Small intestine (tissue), 7 donors: Measurements from ENCODE around the gene FAM117A. TPM values are rescaled to one million over a fixed set of nuclear protein-coding genes. Genes with fewer than 3 reads are reported as not detected.
A peak's percentile ranks its signal among the peaks of the same experiment; 100 is the strongest.

ENCODE experiments used
- DNase-seq, 2 donors: peaks; one replicate each; pipeline versions ENCODE4 v3.0.0 to v3.0.0-alpha.2; 2013
- FAIRE-seq: peaks from 2 replicates; lab custom pipeline; 2012; peaks lifted over from hg19 to GRCh38; lab: Jason Lieb, UNC
- H3K27ac ChIP-seq, 3 donors: one replicate each; pipeline ENCODE4 v1.5.1; 2013; ENCODE audit warnings: low read length in 2 of 3, mild to moderate bottlenecking in 2 of 3, control low read depth in 1 of 3, inconsistent platforms in 1 of 3, low read depth in 1 of 3, moderate library complexity in 1 of 3
- H3K27me3 ChIP-seq, 3 donors: one replicate each; pipeline ENCODE4 v1.6.1; 2013; ENCODE audit warnings: low read length in 3 of 3, inconsistent platforms in 1 of 3; ENCODE audit not compliant: control insufficient read depth in 3 of 3, insufficient read depth in 3 of 3
- H3K36me3 ChIP-seq, 3 donors: one replicate each; pipeline ENCODE4 v1.6.1; 2013; ENCODE audit warnings: low read length in 3 of 3, inconsistent platforms in 1 of 3, low read depth in 1 of 3, mild to moderate bottlenecking in 1 of 3, moderate library complexity in 1 of 3; ENCODE audit not compliant: control insufficient read depth in 3 of 3, insufficient read depth in 2 of 3
- H3K4me1 ChIP-seq, 3 donors: one replicate each; pipeline ENCODE4 v1.6.1; 2013; ENCODE audit warnings: low read length in 2 of 3, inconsistent platforms in 1 of 3, low read depth in 1 of 3, mild to moderate bottlenecking in 1 of 3, moderate library complexity in 1 of 3; ENCODE audit not compliant: control insufficient read depth in 3 of 3, insufficient read depth in 2 of 3
- H3K4me3 ChIP-seq, 3 donors: one replicate each; pipeline ENCODE4 v1.5.1; 2013; ENCODE audit warnings: low read length in 3 of 3, control low read depth in 1 of 3, inconsistent platforms in 1 of 3, low read depth in 1 of 3, mild to moderate bottlenecking in 1 of 3, moderate library complexity in 1 of 3
- H3K9me3 ChIP-seq, 2 donors: one replicate each; pipeline ENCODE4 v1.6.1; 2013; ENCODE audit warnings: low read depth in 1 of 2, low read length in 1 of 2; ENCODE audit not compliant: control insufficient read depth in 2 of 2, insufficient read depth in 1 of 2
- WGBS, 3 donors: extraction: QIAGEN DNeasy Blood & Tissue Kit; methylation state at CpG; one replicate each; pipeline ENCODE4 v1.1.7; 2013; 5-methylcytosine and 5-hydroxymethylcytosine counted together
- polyA plus RNA-seq, 4 donors: library from polyadenylated mRNA; stranded (reverse) in 3 of 4; unstranded in 1 of 4; fragments of 200-250 nt in 3 of 4; fragments of 120-200 nt in 1 of 4; gene quantifications; one replicate each; pipeline versions ENCODE4 v1.2.1 to v1.2.3, GENCODE V29; 2013
- donor health status: healthy with polysubstance abuse.
- donor health status: control.
- donor health status: control.
- donor health status: Bipolar disorder and iron deficiency.
- donor health status: healthy.

Gene FAM117A
- polyA plus RNA-seq, 4 donors, result 2.9 to 9.4 (median 7.2) TPM

DNA sequence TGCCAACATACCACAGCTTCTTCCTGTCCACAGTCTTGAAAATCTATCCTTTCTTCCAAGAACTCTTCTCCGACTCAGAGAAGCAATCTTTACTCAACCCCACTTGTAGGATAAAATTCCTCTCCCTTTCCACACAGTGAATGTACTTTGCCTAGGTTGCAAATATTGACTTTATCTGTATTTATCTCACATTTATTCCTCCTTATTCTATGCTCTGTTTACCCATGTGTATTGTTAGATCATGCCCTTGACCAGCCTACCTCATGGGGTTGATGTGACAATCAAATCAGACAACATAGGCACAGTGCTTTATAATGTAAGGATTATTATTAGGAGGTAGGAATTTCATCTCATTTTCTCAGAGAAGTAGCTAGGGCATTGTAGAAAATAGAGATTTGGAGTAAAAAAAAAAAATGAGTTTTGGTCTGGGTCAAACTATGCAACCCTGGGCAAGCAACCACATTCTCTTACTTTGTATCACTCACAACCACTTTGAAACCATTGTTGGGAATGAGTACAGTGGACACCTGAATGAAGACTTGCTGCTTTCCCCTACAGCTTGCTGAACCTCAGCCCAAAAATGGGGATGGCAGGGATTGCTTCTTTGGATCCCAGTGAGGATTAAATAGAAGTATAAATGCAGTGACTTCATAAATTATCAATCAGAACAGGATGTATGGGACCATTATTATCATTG, 47.1 kb downstream of the FAM117A start:
- DNase-seq (no peak), FAIRE-seq (no peak)
- Histone ChIP-seq H3K36me3 (peaks cover 7 to 54% (median 10%) of the 10 kb centered on the region in 3 donors), H3K27me3 (no peaks in the 10 kb centered on the region), H3K9me3 (no peaks in the 10 kb centered on the region), H3K4me3 (no peak overlapping the region), H3K4me1 (no peaks in the 10 kb centered on the region), H3K27ac (peak overlapping the region in 2 of 3 donors; percentile 28 to 53)
- WGBS, 3 donors, result 82 to 95% (median 88%) methylated on average over 1 of the region's 1 CpG

DNA sequence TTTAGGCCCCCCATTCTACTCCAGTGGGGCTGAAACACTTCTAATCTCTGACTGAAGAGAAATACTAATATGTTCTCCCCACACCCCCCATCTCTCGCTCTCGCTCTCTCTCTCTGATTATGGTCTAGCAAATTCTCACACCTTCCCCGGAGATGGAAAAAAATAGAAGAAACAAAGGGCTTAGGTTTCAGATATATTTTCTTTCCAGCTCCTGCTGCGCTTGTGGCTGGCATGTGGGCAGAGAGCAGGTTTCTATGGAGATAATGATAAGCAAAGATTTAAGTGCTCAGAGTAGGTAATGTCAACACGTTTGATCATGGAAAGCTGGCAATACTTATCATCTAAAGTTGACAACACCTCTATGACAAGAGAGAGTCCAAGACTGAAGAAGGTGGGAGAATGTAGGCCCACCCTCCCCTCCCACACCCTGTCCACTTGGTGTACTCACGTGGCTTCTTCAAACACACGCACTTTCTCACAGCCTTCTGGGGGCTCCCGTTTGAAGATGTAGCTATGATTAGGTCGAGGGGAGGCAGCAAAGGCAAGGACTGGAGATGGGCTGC, 48.1 kb downstream of the FAM117A start:
- WGBS, 3 donors, result 66 to 68% (median 66%) methylated on average over 9 of the region's 9 CpGs
- DNase-seq (peak in 1 of 2 donors; percentile 16), FAIRE-seq (no peak)
- H3K27ac ChIP-seq, result peak overlapping the region in 2 of 3 donors; percentile 28 to 60
- H3K36me3 ChIP-seq, result peaks cover 7 to 56% (median 10%) of the 10 kb centered on the region in 3 donors
- H3K4me3 ChIP-seq, result no peak overlapping the region
- no peaks in the 10 kb centered on the region for H3K4me1 ChIP-seq
- H3K9me3 ChIP-seq, result no peaks in the 10 kb centered on the region
- H3K27me3 ChIP-seq, result no peaks in the 10 kb centered on the region

GRCh38 chr17:49715216-49715615, 48.7 kb downstream of the FAM117A start:
- Histone ChIP-seq H3K27ac (peak overlapping the region in 2 of 3 donors; percentile 22 to 23), H3K4me1 (no peaks in the 10 kb centered on the region)
- WGBS, 3 donors, result 68 to 74% (median 74%) methylated on average over 4 of the region's 4 CpGs

DNA sequence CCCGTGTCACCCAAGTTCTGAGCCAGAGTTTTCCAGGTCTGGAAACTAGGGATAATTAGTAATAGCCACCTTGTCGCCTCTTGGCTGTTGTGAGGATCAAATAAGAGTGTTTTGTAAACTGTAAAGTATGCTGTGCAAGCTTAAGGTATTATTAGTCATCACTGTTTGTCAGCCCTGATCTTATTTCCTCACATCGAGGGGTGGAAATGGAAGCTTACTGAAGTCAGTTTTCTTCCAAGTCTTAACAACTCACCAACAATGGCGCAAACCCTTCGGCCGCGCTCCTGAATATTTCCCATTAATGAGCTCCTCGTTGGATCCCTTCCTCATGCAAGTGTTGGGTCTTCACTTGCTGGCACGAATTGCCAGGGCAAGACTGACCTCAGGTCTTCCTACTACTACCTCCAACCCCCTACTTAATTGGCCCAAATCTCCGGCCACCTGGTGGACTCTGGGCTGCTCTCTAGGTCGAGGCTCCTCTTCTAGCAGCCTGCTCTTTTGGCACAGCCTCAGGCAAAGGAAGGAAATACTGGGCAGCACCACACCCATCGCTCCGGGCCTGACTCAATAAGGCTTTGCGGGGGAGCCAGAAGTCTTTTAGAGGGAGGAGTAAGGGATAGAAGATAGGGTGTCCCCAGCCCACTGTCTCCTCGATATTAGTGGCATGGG, 55.3 kb downstream of the FAM117A start:
- H3K27me3 ChIP-seq, result no peaks in the 10 kb centered on the region
- H3K4me3 ChIP-seq, result peak overlapping the region in 1 of 3 donors; percentile 31
- H3K27ac ChIP-seq, result peak overlapping the region in 1 of 3 donors; percentile 96
- FAIRE-seq, result no peak
- no peaks in the 10 kb centered on the region for H3K9me3 ChIP-seq
- H3K4me1 ChIP-seq, result peaks cover 0 to 27% (median 4%) of the 10 kb centered on the region in 3 donors
- DNase-seq, result no peak
- H3K36me3 ChIP-seq, result peaks cover 7 to 38% (median 8%) of the 10 kb centered on the region in 3 donors
- WGBS, 3 donors, result 58 to 60% (median 59%) methylated on average over 15 of the region's 15 CpGs

More at GRCh38 chr17:49715216-49715615, 48.7 kb downstream of the FAM117A start:
- FAIRE-seq, result no peak
- peaks cover 7 to 57% (median 10%) of the 10 kb centered on the region in 3 donors for H3K36me3 ChIP-seq
- no peaks in the 10 kb centered on the region for H3K27me3 ChIP-seq
- no peak overlapping the region for H3K4me3 ChIP-seq
- DNase-seq, result no peak
- H3K9me3 ChIP-seq, result no peaks in the 10 kb centered on the region

DNA sequence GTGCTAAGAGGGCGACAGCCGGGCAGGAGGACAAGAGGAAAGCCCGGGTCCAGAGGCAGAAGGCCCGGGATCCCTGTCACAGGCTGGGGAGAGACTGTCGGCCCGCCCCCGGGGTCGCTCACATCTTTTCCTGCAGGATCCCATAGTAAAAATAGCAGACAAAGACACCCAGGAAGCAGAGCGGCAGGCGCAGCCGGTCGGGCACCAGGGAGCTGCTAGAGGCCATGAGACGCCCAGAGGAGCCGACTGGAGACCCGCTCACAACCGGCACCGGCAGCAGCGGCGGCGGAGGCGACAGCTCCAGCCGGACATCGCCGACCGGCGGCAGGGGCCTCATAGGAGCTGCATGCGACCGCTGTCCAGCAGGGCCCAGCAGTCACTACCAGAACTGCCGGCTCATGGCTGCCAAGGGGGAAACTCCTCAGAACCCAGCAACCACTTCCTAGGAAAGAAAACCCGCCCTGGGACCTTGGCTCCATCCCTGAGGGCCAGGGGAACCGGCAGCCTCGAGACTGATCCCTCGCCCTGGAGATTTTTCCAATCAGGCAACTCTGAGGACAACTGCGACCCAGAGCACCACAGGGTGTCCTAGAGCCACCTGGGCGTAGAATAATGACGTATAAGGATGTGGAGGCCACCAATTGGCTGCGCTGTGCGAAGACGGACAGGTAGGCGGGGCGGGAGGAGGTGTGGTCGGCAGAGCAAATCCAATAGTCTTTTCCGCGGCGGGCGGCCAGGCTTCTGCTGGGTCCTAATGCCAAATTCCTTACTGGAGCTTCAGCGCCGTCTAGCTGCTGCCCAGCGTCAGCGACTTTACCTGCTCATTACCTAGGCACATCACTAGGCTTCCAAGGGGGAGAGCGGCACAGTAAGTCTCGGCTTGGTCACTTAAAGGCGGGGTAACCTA, 56.1 kb downstream of the FAM117A start, which contains the start of gene SLC35B1:
Gene SLC35B1, minus strand, starts transcription at position 357 of the 907 bp plus-strand sequence. Its CDS starts 131 bp downstream, at position 226.
- H3K27ac ChIP-seq, result peak within 1 kb of the TSS; percentile 75 to 96 (median 91)
- H3K4me1 ChIP-seq, result peaks cover 0 to 27% (median 4%) of the 10 kb centered on the region in 3 donors
- no peaks in the 10 kb centered on the region for H3K27me3 ChIP-seq
- peaks cover 9 to 38% (median 11%) of the 10 kb centered on the region in 3 donors for H3K36me3 ChIP-seq
- peak within 1 kb of the TSS; percentile 92 to 97 (median 97) for H3K4me3 ChIP-seq
- H3K9me3 ChIP-seq, result no peaks in the 10 kb centered on the region
- 0 to 1% (median 1%) methylated on average over 49 to 53 of the region's 53 CpGs for WGBS, 3 donors
- DNase-seq (peak; percentile 99), FAIRE-seq (no peak)

- Histone ChIP-seq H3K9me3 (no peaks in the 10 kb centered on the region), H3K27ac (peak overlapping the region; percentile 75 to 96 (median 91)), H3K36me3 (peaks cover 9 to 42% (median 12%) of the 10 kb centered on the region in 3 donors), H3K27me3 (no peaks in the 10 kb centered on the region), H3K4me3 (peak overlapping the region; percentile 92 to 97 (median 97)), H3K4me1 (peaks cover 0 to 27% (median 4%) of the 10 kb centered on the region in 3 donors)
- WGBS, 3 donors, result 0% methylated on average over 12 of the region's 12 CpGs
- peak in 1 of 2 donors; percentile 11 for DNase-seq
- no peak for FAIRE-seq
These were observed 56.7 kb downstream of the FAM117A start for GRCh38 chr17:49707246-49707607.

GRCh38 chr17:49705254-49705653, 58.7 kb downstream of the FAM117A start:
- FAIRE-seq (no peak), DNase-seq (peak; percentile 21 to 91)
- Histone ChIP-seq H3K27ac (peak overlapping the region; percentile 49 to 82 (median 76)), H3K9me3 (no peaks in the 10 kb centered on the region), H3K4me1 (peaks cover 0 to 27% (median 4%) of the 10 kb centered on the region in 3 donors), H3K27me3 (no peaks in the 10 kb centered on the region), H3K36me3 (peaks cover 17 to 48% (median 26%) of the 10 kb centered on the region in 3 donors), H3K4me3 (no peak overlapping the region)
